OCI-LY3 (cell line): ENCODE results near the gene TNFRSF6B.

Experiments
- H2AFZ ChIP-seq: fragments of 200-600, 300-600 bp; shearing (Covaris generic); 2 replicates; pipeline ENCODE4 v1.6.0; 2014; ENCODE audit warnings: antibody characterized with exemption, low read depth, low read length
- H3K27ac ChIP-seq: fragments of 200-600, 300-600 bp; sonication (generic); 2 replicates; pipeline ENCODE4 v1.5.1; 2014; ENCODE audit warnings: mild to moderate bottlenecking, low read length, moderate library complexity, mixed read lengths
- H3K27me3 ChIP-seq: fragments of 200-600, 300-600 bp; sonication (generic); 2 replicates; pipeline ENCODE4 v1.6.1; 2014; ENCODE audit warnings: low read depth, low read length, mixed read lengths
- H3K36me3 ChIP-seq: fragments of 200-600, 300-600 bp; sonication (generic); replicated peaks from 2 replicates; pipeline ENCODE3; 2014; ENCODE audit warnings: low read depth, low read length, mixed read lengths
- H3K4me1 ChIP-seq: fragments of 300-600, 200-600 bp; sonication (generic); 2 replicates; pipeline ENCODE4 v1.6.1; 2014; ENCODE audit warnings: low read length, mixed read lengths
- H3K4me2 ChIP-seq: fragments of 200-600, 300-600 bp; sonication (generic); 2 replicates; pipeline ENCODE4 v1.6.1; 2014; ENCODE audit warnings: low read length, mixed read lengths
- H3K4me3 ChIP-seq: fragments of 300-600, 200-600 bp; sonication (generic); 2 replicates; pipeline ENCODE4 v1.5.1; 2014; ENCODE audit warnings: antibody characterized with exemption, mild to moderate bottlenecking, low read length, moderate library complexity
- H3K79me2 ChIP-seq: fragments of 300-600, 200-600 bp; shearing (Covaris generic); 2 replicates; pipeline ENCODE4 v1.6.1; 2014; ENCODE audit warnings: mild to moderate bottlenecking, low read length, mixed read lengths
- H3K9ac ChIP-seq: fragments of 300-600, 200-600 bp; shearing (Covaris generic); 2 replicates; pipeline ENCODE4 v1.6.0; 2014; ENCODE audit warnings: mild to moderate bottlenecking, low read length, moderate library complexity
- H3K9me3 ChIP-seq: fragments of 200-600, 300-600 bp; shearing (Covaris generic); 2 replicates; pipeline ENCODE4 v1.6.1; 2014; ENCODE audit warnings: low read length, mixed read lengths; ENCODE audit not compliant: insufficient read depth
- H4K20me1 ChIP-seq: fragments of 200-600, 300-600 bp; sonication (generic); 2 replicates; pipeline ENCODE4 v1.6.1; 2016; ENCODE audit warnings: low read length, mixed read lengths; ENCODE audit not compliant: insufficient read depth
- EZH2phosphoT487 ChIP-seq: fragments of 200-600 bp; shearing (Covaris generic); IDR thresholded peaks from 2 replicates; pipeline ENCODE4 v1.6.1; 2018; ENCODE audit warnings: antibody characterized with exemption, mixed run types, low read depth
- TF ChIP-seq, protein P1 (sequence below): fragments of 200-600, 300-600 bp; sonication (generic); IDR thresholded peaks from 2 replicates; pipeline ENCODE4 v1.5.1; 2014; ENCODE audit warnings: antibody characterized with exemption, low read length, low read depth

Gene TNFRSF6B

DNA sequence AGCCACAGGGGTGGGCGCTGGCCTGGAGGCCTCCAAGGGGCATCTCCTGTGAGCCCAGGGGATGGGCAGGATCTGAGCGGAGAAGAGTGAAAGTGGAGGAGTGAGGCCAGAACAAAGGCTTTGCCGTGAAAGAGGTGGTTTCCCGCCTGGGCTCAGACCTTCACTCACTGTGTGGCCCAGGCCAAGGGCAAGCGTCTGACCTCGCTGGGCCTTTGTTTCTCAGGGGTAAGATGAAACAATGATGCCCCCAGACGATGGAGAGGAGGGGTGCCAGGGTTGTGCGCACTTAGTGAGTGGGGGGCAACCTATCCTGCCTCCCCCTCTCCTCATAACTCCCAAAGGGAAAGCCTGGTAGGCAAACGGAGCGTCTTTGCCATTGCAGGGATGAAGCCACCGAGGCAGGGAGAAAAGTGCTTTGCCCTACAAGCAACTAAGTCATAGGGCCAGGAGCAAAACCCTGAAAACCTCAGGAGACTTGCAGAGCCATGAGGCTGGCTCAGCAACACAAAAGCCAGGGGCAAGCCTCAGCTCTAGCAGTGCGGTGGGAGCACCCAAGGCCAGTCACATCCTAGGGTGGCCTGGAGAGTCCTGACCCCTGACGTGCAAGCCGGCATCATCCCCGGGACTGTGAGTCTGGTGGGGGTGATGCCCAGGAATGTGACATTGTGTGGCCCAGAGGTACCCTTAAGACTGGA, 42.3 kb upstream of the TNFRSF6B start:
- no peak overlapping the region for H3K9ac ChIP-seq
- no peaks in the 10 kb centered on the region for H3K9me3 ChIP-seq
- H3K4me3 ChIP-seq = no peak overlapping the region
- no peak overlapping the region for H3K27ac ChIP-seq
- no peak overlapping the region for H2AFZ ChIP-seq
- H3K79me2 ChIP-seq = peaks cover 6% of the 10 kb centered on the region
- no peaks in the 10 kb centered on the region for H4K20me1 ChIP-seq
- no peaks in the 10 kb centered on the region for H3K27me3 ChIP-seq
- no peak overlapping the region for H3K4me2 ChIP-seq
- TF ChIP-seq, protein P1, sequence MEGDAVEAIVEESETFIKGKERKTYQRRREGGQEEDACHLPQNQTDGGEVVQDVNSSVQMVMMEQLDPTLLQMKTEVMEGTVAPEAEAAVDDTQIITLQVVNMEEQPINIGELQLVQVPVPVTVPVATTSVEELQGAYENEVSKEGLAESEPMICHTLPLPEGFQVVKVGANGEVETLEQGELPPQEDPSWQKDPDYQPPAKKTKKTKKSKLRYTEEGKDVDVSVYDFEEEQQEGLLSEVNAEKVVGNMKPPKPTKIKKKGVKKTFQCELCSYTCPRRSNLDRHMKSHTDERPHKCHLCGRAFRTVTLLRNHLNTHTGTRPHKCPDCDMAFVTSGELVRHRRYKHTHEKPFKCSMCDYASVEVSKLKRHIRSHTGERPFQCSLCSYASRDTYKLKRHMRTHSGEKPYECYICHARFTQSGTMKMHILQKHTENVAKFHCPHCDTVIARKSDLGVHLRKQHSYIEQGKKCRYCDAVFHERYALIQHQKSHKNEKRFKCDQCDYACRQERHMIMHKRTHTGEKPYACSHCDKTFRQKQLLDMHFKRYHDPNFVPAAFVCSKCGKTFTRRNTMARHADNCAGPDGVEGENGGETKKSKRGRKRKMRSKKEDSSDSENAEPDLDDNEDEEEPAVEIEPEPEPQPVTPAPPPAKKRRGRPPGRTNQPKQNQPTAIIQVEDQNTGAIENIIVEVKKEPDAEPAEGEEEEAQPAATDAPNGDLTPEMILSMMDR = no peak
- no peak for TF ChIP-seq EZH2phosphoT487
- H3K36me3 ChIP-seq = no peaks in the 10 kb centered on the region
- peaks cover 8% of the 10 kb centered on the region for H3K4me1 ChIP-seq

DNA sequence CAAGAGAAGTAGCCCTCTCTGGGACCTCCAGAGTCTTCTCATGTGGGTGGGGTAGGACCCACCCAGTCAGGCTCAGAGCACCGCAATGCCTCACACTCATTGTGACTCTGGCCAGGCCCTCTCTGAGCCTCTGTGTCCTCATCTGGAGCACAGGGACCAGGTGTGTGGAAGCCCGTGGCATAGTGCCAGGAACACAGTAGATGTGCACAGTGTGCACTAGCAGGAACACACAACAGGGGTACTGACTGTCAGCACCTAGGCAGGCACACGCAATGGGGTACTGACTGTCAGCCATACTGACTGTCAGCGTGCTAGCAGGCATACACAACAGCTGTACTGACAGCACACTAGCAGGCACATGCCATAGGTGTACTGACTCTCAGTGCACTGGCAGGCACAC, 41.2 kb upstream of the TNFRSF6B start:
- Histone ChIP-seq H3K79me2 (peaks cover 11% of the 10 kb centered on the region), H3K27me3 (no peaks in the 10 kb centered on the region), H3K9ac (no peak overlapping the region), H3K4me2 (no peak overlapping the region), H4K20me1 (no peaks in the 10 kb centered on the region), H3K9me3 (no peaks in the 10 kb centered on the region), H3K27ac (no peak overlapping the region), H2AFZ (no peak overlapping the region), H3K4me3 (no peak overlapping the region), H3K36me3 (no peaks in the 10 kb centered on the region), H3K4me1 (peaks cover 12% of the 10 kb centered on the region)
- TF ChIP-seq, protein P1 = no peak

DNA sequence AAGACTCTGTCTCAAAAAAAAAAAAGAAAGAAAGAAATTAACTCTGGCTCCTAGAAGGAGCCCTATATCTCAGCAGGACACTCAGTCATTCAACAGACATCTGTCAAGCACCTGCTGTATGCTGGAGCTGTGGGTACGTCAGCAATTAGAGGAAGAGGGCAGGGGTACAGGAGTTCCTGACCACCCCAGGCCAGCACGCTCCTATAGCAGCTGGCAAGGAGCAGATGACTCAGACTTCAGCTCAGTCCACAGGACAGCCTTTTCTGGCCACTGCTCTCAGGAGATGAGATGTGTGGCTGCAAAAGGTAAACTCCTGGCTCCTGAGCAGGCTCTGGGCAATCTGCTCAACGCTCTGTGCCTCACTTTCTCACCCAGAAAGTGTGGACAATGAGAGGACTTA, 40.0 kb upstream of the TNFRSF6B start:
- Histone ChIP-seq H4K20me1 (no peaks in the 10 kb centered on the region), H3K9ac (no peak overlapping the region), H3K4me2 (no peak overlapping the region), H3K27me3 (no peaks in the 10 kb centered on the region), H3K9me3 (no peaks in the 10 kb centered on the region), H3K79me2 (peaks cover 11% of the 10 kb centered on the region), H2AFZ (no peak overlapping the region), H3K4me3 (no peak overlapping the region), H3K36me3 (peaks cover 4% of the 10 kb centered on the region), H3K4me1 (peaks cover 12% of the 10 kb centered on the region), H3K27ac (no peak overlapping the region)
- TF ChIP-seq, protein P1 = no peak
- TF ChIP-seq EZH2phosphoT487 = no peak

DNA sequence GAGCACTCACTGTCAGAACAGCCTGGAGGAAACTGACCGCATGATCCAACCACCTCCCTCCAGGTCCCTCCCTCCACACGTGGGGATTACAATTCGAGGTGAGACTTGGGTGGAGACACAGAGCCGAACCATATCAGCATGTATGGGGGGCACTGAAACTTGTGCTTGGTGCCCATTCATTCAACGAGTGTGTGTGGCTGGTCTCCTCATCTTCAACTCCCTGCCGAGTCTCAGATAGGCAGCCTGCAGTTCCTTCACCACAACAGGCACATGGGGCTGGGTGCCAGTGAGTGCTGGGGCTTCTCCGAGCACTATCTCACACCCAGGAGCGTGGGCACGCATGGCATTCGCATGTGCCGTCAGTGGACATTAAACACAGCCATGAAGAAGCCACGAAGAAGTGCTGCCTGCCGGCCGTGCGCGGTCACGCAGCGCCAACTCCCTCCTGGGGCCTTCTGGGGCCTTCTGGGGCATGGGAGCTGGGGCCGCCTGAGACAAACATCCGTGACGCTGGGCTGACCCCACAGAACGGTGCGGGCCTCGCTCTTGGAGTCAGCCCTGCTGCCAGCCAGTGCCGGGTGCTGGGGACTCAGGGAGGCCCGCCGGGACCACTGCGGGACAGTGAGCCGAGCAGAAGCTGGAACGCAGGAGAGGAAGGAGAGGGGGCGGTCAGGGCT, 39.1 kb upstream of the TNFRSF6B start:
- TF ChIP-seq, protein P1 = no peak
- no peak for TF ChIP-seq EZH2phosphoT487
- Histone ChIP-seq H3K9ac (peak overlapping the region; percentile 74), H3K27me3 (no peaks in the 10 kb centered on the region), H4K20me1 (no peaks in the 10 kb centered on the region), H3K4me2 (peak overlapping the region; percentile 82), H3K36me3 (peaks cover 4% of the 10 kb centered on the region), H3K79me2 (peaks cover 11% of the 10 kb centered on the region), H3K4me3 (peak overlapping the region; percentile 90), H2AFZ (peak overlapping the region; percentile 55; the same call in 1 of the 2 replicates), H3K4me1 (peaks cover 12% of the 10 kb centered on the region), H3K9me3 (no peaks in the 10 kb centered on the region), H3K27ac (0 out of 2 replicates have a peak overlapping the region, but pooled peaks have one; percentile 55)
